GM04504 (cell line): Measurements from ENCODE around the gene TYK2.
"Not testable (repeated sequence)": the region's sequence is repeated elsewhere in the genome, so short reads cannot be mapped to it uniquely, and the experiment has no call there.

ENCODE experiments used
- DNase-seq: peaks from one replicate; pipeline ENCODE4 v3.0.0-alpha.2; 2012; ENCODE audit warnings: low read depth

TYK2 gene

GRCh38 chr19:10380313-10381102 is at the start of gene TYK2:
Gene TYK2 (minus strand): TSS chr19:10380572. CDS start chr19:10378406, 2,166 bp downstream.
- DNase-seq: peak; percentile 97

- DNase-seq: no peak
These were observed 48.6 kb upstream of the TYK2 start for GRCh38 chr19:10428996-10429381.

GRCh38 chr19:10427169-10427568 is 46.8 kb upstream of the TYK2 start:
- no peak for DNase-seq

GRCh38 chr19:10424011-10424637 is 43.8 kb upstream of the TYK2 start:
- peak; percentile 38 for DNase-seq

- DNase-seq: no peak
These were observed 42.5 kb upstream of the TYK2 start for GRCh38 chr19:10422846-10423245.

- no peak for DNase-seq
These were observed 41.7 kb upstream of the TYK2 start for GRCh38 chr19:10422046-10422461.

- no peak for DNase-seq
These were observed 41.1 kb upstream of the TYK2 start for GRCh38 chr19:10421240-10422045.

GRCh38 chr19:10420444-10421239 is 40.3 kb upstream of the TYK2 start, which contains the start of gene PDE4A:
Gene PDE4A (plus strand): TSS chr19:10420538. CDS start chr19:10420765, 227 bp downstream.
- DNase-seq: no peak

GRCh38 chr19:10419646-10420443 is 39.5 kb upstream of the TYK2 start:
- DNase-seq: no peak

- DNase-seq: no peak
These were observed 38.9 kb upstream of the TYK2 start for GRCh38 chr19:10419200-10419645.

- no peak for DNase-seq
These were observed 38.3 kb upstream of the TYK2 start for GRCh38 chr19:10418485-10419199.

- no peak for DNase-seq
These were observed 37.8 kb upstream of the TYK2 start for GRCh38 chr19:10418235-10418484.

- DNase-seq: no peak
These were observed 37.3 kb upstream of the TYK2 start for GRCh38 chr19:10417541-10418234.

GRCh38 chr19:10416380-10417257 is 36.2 kb upstream of the TYK2 start:
- DNase-seq: peak; percentile 50

GRCh38 chr19:10416083-10416379 is 35.7 kb upstream of the TYK2 start:
- DNase-seq: no peak

- no peak for DNase-seq
These were observed 32.0 kb upstream of the TYK2 start for GRCh38 chr19:10412257-10412977.

GRCh38 chr19:10411224-10411623 is 30.9 kb upstream of the TYK2 start:
- not testable (repeated sequence) for DNase-seq

GRCh38 chr19:10408511-10409283 is 28.3 kb upstream of the TYK2 start:
- no peak for DNase-seq
